SKM-1 (cell line): ENCODE data around the gene TRDMT1.

Experiments used
- DNase-seq: peaks from one replicate; lab custom pipeline; 2025; ENCODE audit not compliant: unreplicated experiment; lab: John Stamatoyannopoulos, UW

Gene TRDMT1

GRCh38 chr10:17109475-17110207 is 91.8 kb downstream of the TRDMT1 start:
- DNase-seq, result no peak

DNA sequence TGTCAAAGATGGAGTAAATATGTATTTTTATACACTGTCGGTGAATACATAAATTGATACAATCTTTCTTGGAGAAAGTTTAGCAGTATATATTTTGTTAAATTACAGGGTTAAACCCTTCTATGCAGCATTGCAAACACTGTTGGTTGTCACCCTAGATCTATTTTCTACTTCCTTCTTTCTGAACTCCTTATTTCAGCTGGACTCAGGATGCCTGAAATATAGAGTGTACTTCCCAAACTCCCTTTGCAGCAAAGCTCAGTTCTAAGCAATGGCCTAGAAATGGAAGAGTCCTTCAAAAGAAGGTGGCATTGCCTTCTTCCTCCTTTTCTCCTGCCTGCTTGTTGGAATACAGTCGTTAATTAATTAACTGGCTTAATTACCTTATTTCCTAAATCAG is 92.4 kb downstream of the TRDMT1 start:
- no peak for DNase-seq

GRCh38 chr10:17106991-17107390 is 94.5 kb downstream of the TRDMT1 start:
- no peak for DNase-seq

DNA sequence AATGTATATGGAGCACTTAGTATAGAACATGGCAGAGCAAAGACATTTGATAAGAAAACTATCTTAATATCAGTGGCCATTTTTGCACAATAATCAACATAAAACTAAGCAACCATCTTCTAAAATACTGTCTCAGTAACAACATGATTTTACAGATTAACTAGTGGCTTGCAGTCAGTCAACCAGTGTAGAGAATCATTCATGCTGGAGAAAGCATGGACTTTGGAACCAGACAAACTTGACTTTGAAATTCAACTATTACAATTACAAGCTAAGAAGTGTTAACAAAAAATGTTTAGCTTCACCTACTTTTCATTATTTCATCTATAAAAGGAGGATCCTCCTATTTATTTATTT is 99.6 kb downstream of the TRDMT1 start:
- DNase-seq, result no peak

DNA sequence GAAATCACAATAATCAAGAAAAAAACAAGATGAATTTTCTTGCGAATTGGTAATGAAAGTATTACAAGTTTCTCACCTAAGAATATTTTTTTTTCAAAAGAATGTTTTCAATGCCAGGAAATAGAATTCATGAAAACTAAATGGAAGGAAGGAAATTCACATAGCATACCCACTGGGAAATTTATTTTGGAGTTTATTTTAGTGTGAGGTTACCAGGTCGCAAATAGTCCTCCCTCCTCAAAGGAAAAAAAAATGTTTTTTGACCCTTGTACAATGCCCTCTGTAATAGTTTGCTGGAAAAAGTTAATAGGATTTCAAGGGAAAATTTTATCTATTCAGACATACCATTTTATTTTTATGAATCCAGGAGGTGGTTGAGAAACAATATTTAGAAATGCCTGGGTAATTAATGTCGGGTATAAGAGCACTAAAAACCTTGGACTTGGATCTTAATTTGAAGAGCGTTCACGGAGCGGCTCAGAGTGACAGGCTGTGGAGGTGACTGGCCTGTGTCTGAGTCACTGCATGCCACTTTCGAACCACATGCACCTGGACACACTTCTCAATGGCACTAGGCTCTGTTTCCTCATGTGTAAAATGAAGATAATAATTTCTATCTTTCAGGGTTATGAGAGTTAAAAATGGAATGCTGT is 100.1 kb downstream of the TRDMT1 start:
- DNase-seq, result no peak

DNA sequence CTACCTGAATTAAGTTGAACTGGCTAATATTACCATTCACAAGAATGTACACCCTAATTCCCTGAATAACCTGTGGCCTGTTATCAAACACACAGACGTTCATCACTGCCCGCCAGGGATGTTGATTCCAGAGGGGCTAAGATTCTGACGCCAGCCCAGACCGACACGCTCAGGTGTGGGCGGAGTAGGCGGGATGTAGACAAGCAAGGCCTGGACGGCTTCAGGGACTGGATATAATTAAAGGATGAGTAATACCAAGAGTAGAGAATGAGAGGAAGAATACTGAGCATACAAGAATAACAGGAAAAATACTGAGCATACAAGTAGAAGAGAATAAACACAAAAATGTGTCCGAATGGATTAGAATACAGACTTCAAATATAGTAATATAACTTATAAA is 100.9 kb downstream of the TRDMT1 start:
- DNase-seq, result no peak

GRCh38 chr10:17098012-17098411 is 103.5 kb downstream of the TRDMT1 start:
- no peak for DNase-seq
